HEK293T (cell line): ENCODE measurements around the gene PDGFA.

Experiments
- ARNT ChIP-seq: fragments of 450-650 bp; IDR thresholded peaks from 2 replicates; pipeline ENCODE4 v1.6.1; 2017; ENCODE audit warnings: mild to moderate bottlenecking
- BHLHE40 ChIP-seq: fragments of 450-650 bp; IDR thresholded peaks from 2 replicates; pipeline ENCODE4 v1.6.1; 2016; ENCODE audit warnings: mild to moderate bottlenecking, moderate library complexity, borderline replicate concordance
- ELF4 ChIP-seq: fragments of 450-650 bp; IDR thresholded peaks from 2 replicates; pipeline ENCODE4 v1.6.1; 2017; ENCODE audit warnings: antibody characterized with exemption
- FOXA1 ChIP-seq: fragments of 450-650 bp; IDR thresholded peaks from 2 replicates; pipeline ENCODE4 v1.6.1; 2016; ENCODE audit warnings: mild to moderate bottlenecking
- FOXK2 ChIP-seq: fragments of 450-650 bp; IDR thresholded peaks from 2 replicates; pipeline ENCODE4 v1.6.1; 2016; ENCODE audit warnings: mild to moderate bottlenecking
- FOXM1 ChIP-seq: fragments of 450-650 bp; IDR thresholded peaks from 2 replicates; pipeline ENCODE4 v1.6.1; 2017; ENCODE audit warnings: mild to moderate bottlenecking, borderline replicate concordance
- HDGF ChIP-seq: fragments of 450-650 bp; IDR thresholded peaks from 2 replicates; pipeline ENCODE4 v1.6.1; 2017; ENCODE audit warnings: antibody characterized with exemption, borderline replicate concordance
- L3MBTL2 ChIP-seq: fragments of 450-650 bp; conservative IDR thresholded peaks from 2 replicates; pipeline ENCODE4 v1.6.1; 2016; ENCODE audit warnings: mild to moderate bottlenecking
- NFRKB ChIP-seq: fragments of 450-650 bp; IDR thresholded peaks from 2 replicates; pipeline ENCODE4 v1.6.1; 2016; ENCODE audit warnings: mild to moderate bottlenecking, moderate library complexity
- SP1 ChIP-seq: fragments of 450-650 bp; IDR thresholded peaks from 2 replicates; pipeline ENCODE4 v1.6.1; 2017
- SUZ12 ChIP-seq: fragments of 450-650 bp; IDR thresholded peaks from 2 replicates; pipeline ENCODE4 v1.6.1; 2016; ENCODE audit warnings: mild to moderate bottlenecking
- TARDBP ChIP-seq: fragments of 450-650 bp; IDR thresholded peaks from 2 replicates; pipeline ENCODE4 v1.6.1; 2016
- ZNF384 ChIP-seq: fragments of 450-650 bp; IDR thresholded peaks from 2 replicates; pipeline ENCODE4 v1.6.1; 2016
- TF ChIP-seq, protein P1 (sequence below): fragments of 450-650 bp; IDR thresholded peaks from 2 replicates; pipeline ENCODE4 v1.6.1; 2016

DNA sequence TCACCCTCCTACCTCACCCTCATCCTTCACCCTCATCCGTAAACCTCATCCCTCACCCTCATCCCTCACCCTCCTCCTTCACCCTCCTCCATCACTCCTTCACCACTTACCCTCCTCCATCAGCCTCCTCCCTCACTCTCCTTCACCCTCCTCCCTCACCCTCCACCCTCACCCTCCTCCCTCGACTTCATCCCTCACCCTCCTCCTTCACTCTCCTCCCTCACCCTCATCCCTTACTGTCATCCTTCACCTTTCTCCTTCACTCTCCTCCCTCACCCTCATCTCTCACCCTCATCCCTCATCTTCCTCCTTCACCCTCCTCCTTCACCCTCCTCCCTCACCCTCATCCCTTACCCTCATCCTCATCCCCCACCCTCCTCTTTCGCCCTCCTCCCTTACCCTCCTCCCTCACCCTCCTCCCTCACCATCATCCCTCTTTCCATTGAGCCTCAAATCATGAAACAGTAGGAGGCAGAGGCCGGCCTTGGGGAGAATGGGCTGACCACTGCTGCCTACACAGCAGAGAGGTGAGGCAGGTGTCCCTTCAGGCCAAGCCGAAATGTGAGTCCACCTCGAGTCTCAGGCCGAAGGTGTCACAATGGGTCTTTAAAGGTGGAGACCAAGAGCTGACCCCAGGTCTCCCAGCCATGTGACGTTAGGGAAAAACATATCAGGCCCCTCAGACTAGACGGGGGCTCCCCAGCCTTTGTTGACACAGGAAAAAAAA lies 53.0 kb downstream of the PDGFA start:
- TF ChIP-seq FOXM1 = no peak
- TF ChIP-seq FOXA1 = no peak
- TF ChIP-seq, protein P1, sequence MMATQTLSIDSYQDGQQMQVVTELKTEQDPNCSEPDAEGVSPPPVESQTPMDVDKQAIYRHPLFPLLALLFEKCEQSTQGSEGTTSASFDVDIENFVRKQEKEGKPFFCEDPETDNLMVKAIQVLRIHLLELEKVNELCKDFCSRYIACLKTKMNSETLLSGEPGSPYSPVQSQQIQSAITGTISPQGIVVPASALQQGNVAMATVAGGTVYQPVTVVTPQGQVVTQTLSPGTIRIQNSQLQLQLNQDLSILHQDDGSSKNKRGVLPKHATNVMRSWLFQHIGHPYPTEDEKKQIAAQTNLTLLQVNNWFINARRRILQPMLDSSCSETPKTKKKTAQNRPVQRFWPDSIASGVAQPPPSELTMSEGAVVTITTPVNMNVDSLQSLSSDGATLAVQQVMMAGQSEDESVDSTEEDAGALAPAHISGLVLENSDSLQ = peak; percentile 46; the same call in 1 of the 2 replicates
- TF ChIP-seq BHLHE40 = no peak
- TF ChIP-seq ELF4 = no peak
- TF ChIP-seq SP1 = no peak
- no peak for TF ChIP-seq NFRKB
- TF ChIP-seq ARNT = no peak
- TF ChIP-seq HDGF = no peak
- TF ChIP-seq TARDBP = no peak
- no peak for TF ChIP-seq SUZ12
- no peak for TF ChIP-seq L3MBTL2
- TF ChIP-seq ZNF384 = no peak
- TF ChIP-seq FOXK2 = no peak
